SK-N-SH treated with all-trans-retinoic acid at 6 μM for 48 hours (cell line): ENCODE results near the gene ESR2.

ENCODE experiments used
- ATAC-seq: fragments of 200-7000 bp; cut with Tn5 transposase; 3 replicates; pipeline ENCODE4 v1.9.1; 2020; ENCODE audit warnings: mild to moderate bottlenecking, moderate library complexity
- ARNTL ChIP-seq: fragments of 450-650 bp; formaldehyde crosslinking; IDR thresholded peaks from 2 replicates; pipeline ENCODE4 v1.5.0; 2020; ENCODE audit warnings: low read depth, mild to moderate bottlenecking, moderate library complexity, borderline replicate concordance
- CREB5 ChIP-seq: fragments of 250-450 bp; sonication (Bioruptor Pico); IDR thresholded peaks from 2 replicates; pipeline ENCODE4 v1.5.1; 2020; ENCODE audit warnings: low read depth, mild to moderate bottlenecking, moderate library complexity
- CSDC2 ChIP-seq: fragments of 250-450 bp; sonication (Bioruptor Pico); IDR thresholded peaks from 2 replicates; pipeline ENCODE4 v1.5.0; 2020; ENCODE audit warnings: mild to moderate bottlenecking, moderate library complexity
- CSRNP3 ChIP-seq: fragments of 250-450 bp; sonication (Bioruptor Pico); IDR thresholded peaks from 2 replicates; pipeline ENCODE4 v1.5.1; 2021; ENCODE audit warnings: mild to moderate bottlenecking, moderate library complexity
- ESRRG ChIP-seq: fragments of 250-450 bp; sonication (Bioruptor Pico); IDR thresholded peaks from 2 replicates; pipeline ENCODE4 v1.6.1; 2021; ENCODE audit warnings: mild to moderate bottlenecking
- GLIS3 ChIP-seq: fragments of 250-450 bp; sonication (Bioruptor Pico); IDR thresholded peaks from 2 replicates; pipeline ENCODE4 v1.5.0; 2020; ENCODE audit warnings: mild to moderate bottlenecking, moderate library complexity
- ISL1 ChIP-seq: fragments of 250-450 bp; sonication (Bioruptor Pico); IDR thresholded peaks from 2 replicates; pipeline ENCODE4 v2.1.2; 2022; ENCODE audit warnings: mild to moderate bottlenecking, moderate library complexity
- PPARA ChIP-seq: fragments of 250-450 bp; sonication (Bioruptor Pico); IDR thresholded peaks from 2 replicates; pipeline ENCODE4 v1.5.0; 2020; ENCODE audit warnings: mild to moderate bottlenecking, borderline replicate concordance
- RARB ChIP-seq: fragments of 250-450 bp; sonication (Bioruptor Pico); IDR thresholded peaks from 2 replicates; pipeline ENCODE4 v1.8.0; 2021; ENCODE audit warnings: mild to moderate bottlenecking, moderate library complexity
- TCF4 ChIP-seq: fragments of 250-450 bp; sonication (Bioruptor Pico); IDR thresholded peaks from 2 replicates; pipeline ENCODE4 v1.8.0; 2021; ENCODE audit warnings: mild to moderate bottlenecking, moderate library complexity, borderline replicate concordance
- TOX ChIP-seq: fragments of 250-450 bp; sonication (Bioruptor Pico); IDR thresholded peaks from 2 replicates; pipeline ENCODE4 v1.8.0; 2021; ENCODE audit warnings: mild to moderate bottlenecking, moderate library complexity, borderline replicate concordance
- ZC3H10 ChIP-seq: fragments of 250-450 bp; sonication (Bioruptor Pico); IDR thresholded peaks from 2 replicates; pipeline ENCODE4 v1.5.1; 2021; ENCODE audit warnings: mild to moderate bottlenecking, moderate library complexity
- ZFP3 ChIP-seq: fragments of 250-450 bp; sonication (Bioruptor Pico); IDR thresholded peaks from 2 replicates; pipeline ENCODE4 v1.5.0; 2020; ENCODE audit warnings: mild to moderate bottlenecking, moderate library complexity
- ZFP30 ChIP-seq: fragments of 450-650 bp; formaldehyde crosslinking; IDR thresholded peaks from 2 replicates; pipeline ENCODE4 v1.5.0; 2022; ENCODE audit warnings: mild to moderate bottlenecking, moderate library complexity
- ZNF565 ChIP-seq: fragments of 450-650 bp; formaldehyde crosslinking; conservative IDR thresholded peaks from 2 replicates; pipeline ENCODE4 v1.5.0; 2020; ENCODE audit warnings: low read depth, mild to moderate bottlenecking, moderate library complexity
- ZNF70 ChIP-seq: fragments of 450-650 bp; formaldehyde crosslinking; IDR thresholded peaks from 2 replicates; pipeline ENCODE4 v1.5.0; 2020; ENCODE audit warnings: mild to moderate bottlenecking, moderate library complexity
- ZNF8 ChIP-seq: fragments of 450-650 bp; formaldehyde crosslinking; IDR thresholded peaks from 2 replicates; pipeline ENCODE4 v1.5.0; 2020; ENCODE audit warnings: mild to moderate bottlenecking, moderate library complexity
- TF ChIP-seq, protein P1 (sequence below): fragments of 250-450 bp; sonication (Bioruptor Pico); IDR thresholded peaks from 2 replicates; pipeline ENCODE4 v1.8.0; 2020; ENCODE audit warnings: mild to moderate bottlenecking, moderate library complexity, borderline replicate concordance
- TF ChIP-seq, protein P2 (sequence below): fragments of 250-450 bp; sonication (Bioruptor Pico); IDR thresholded peaks from 2 replicates; pipeline ENCODE4 v1.8.0; 2021; ENCODE audit warnings: low read depth, mild to moderate bottlenecking, moderate library complexity, borderline replicate concordance
- TF ChIP-seq, protein P3 (sequence below): fragments of 250-450 bp; sonication (Bioruptor Pico); IDR thresholded peaks from 2 replicates; pipeline ENCODE4 v1.5.0; 2020; ENCODE audit warnings: mild to moderate bottlenecking, moderate library complexity

The ESR2 gene

GRCh38 chr14:64080452-64080851 is 213.7 kb downstream of the ESR2 start (continued):
- TF ChIP-seq ZFP3 (no peak), ZC3H10 (CRISPR knock-in tag) (no peak), ESRRG (CRISPR knock-in tag) (no peak), ZNF8 (CRISPR knock-in tag) (no peak), ZFP30 (CRISPR knock-in tag) (no peak)
- TF ChIP-seq, protein P1, sequence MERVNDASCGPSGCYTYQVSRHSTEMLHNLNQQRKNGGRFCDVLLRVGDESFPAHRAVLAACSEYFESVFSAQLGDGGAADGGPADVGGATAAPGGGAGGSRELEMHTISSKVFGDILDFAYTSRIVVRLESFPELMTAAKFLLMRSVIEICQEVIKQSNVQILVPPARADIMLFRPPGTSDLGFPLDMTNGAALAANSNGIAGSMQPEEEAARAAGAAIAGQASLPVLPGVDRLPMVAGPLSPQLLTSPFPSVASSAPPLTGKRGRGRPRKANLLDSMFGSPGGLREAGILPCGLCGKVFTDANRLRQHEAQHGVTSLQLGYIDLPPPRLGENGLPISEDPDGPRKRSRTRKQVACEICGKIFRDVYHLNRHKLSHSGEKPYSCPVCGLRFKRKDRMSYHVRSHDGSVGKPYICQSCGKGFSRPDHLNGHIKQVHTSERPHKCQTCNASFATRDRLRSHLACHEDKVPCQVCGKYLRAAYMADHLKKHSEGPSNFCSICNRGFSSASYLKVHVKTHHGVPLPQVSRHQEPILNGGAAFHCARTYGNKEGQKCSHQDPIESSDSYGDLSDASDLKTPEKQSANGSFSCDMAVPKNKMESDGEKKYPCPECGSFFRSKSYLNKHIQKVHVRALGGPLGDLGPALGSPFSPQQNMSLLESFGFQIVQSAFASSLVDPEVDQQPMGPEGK (CRISPR knock-in tag), result no peak

GRCh38 chr14:64075613-64076005 is 218.6 kb downstream of the ESR2 start:
- TF ChIP-seq ISL1 (CRISPR knock-in tag), result no peak
- TF ChIP-seq, protein P2, sequence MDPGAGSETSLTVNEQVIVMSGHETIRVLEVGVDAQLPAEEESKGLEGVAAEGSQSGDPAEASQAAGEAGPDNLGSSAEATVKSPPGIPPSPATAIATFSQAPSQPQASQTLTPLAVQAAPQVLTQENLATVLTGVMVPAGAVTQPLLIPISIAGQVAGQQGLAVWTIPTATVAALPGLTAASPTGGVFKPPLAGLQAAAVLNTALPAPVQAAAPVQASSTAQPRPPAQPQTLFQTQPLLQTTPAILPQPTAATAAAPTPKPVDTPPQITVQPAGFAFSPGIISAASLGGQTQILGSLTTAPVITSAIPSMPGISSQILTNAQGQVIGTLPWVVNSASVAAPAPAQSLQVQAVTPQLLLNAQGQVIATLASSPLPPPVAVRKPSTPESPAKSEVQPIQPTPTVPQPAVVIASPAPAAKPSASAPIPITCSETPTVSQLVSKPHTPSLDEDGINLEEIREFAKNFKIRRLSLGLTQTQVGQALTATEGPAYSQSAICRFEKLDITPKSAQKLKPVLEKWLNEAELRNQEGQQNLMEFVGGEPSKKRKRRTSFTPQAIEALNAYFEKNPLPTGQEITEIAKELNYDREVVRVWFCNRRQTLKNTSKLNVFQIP, result no peak
- ATAC-seq, result no peak

GRCh38 chr14:64074961-64075612 is 219.1 kb downstream of the ESR2 start:
- no peak for ATAC-seq
- TF ChIP-seq ZNF565 (CRISPR knock-in tag), result no peak
- TF ChIP-seq CSRNP3 (CRISPR knock-in tag), result no peak

GRCh38 chr14:64069634-64070359 is 224.4 kb downstream of the ESR2 start:
- no peak for ATAC-seq
- TF ChIP-seq, protein P3, sequence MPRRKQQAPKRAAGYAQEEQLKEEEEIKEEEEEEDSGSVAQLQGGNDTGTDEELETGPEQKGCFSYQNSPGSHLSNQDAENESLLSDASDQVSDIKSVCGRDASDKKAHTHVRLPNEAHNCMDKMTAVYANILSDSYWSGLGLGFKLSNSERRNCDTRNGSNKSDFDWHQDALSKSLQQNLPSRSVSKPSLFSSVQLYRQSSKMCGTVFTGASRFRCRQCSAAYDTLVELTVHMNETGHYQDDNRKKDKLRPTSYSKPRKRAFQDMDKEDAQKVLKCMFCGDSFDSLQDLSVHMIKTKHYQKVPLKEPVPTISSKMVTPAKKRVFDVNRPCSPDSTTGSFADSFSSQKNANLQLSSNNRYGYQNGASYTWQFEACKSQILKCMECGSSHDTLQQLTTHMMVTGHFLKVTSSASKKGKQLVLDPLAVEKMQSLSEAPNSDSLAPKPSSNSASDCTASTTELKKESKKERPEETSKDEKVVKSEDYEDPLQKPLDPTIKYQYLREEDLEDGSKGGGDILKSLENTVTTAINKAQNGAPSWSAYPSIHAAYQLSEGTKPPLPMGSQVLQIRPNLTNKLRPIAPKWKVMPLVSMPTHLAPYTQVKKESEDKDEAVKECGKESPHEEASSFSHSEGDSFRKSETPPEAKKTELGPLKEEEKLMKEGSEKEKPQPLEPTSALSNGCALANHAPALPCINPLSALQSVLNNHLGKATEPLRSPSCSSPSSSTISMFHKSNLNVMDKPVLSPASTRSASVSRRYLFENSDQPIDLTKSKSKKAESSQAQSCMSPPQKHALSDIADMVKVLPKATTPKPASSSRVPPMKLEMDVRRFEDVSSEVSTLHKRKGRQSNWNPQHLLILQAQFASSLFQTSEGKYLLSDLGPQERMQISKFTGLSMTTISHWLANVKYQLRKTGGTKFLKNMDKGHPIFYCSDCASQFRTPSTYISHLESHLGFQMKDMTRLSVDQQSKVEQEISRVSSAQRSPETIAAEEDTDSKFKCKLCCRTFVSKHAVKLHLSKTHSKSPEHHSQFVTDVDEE (CRISPR knock-in tag), result no peak
- no peak for TF ChIP-seq ZC3H10 (CRISPR knock-in tag)
- TF ChIP-seq ESRRG (CRISPR knock-in tag), result no peak
- TF ChIP-seq GLIS3 (CRISPR knock-in tag), result no peak
- TF ChIP-seq ZNF70 (CRISPR knock-in tag), result no peak
- no peak for TF ChIP-seq PPARA (CRISPR knock-in tag)
- TF ChIP-seq, protein P1 (CRISPR knock-in tag), result no peak
- no peak for TF ChIP-seq CSRNP3 (CRISPR knock-in tag)
- no peak for TF ChIP-seq TCF4 (CRISPR knock-in tag)
- TF ChIP-seq, protein P2, result no peak
- no peak for TF ChIP-seq ARNTL (CRISPR knock-in tag)
- no peak for TF ChIP-seq TOX
- no peak for TF ChIP-seq ZNF8 (CRISPR knock-in tag)
- no peak for TF ChIP-seq ISL1 (CRISPR knock-in tag)
- TF ChIP-seq CREB5 (CRISPR knock-in tag), result no peak
- no peak for TF ChIP-seq ZNF565 (CRISPR knock-in tag)
- TF ChIP-seq CSDC2 (CRISPR knock-in tag), result no peak
- TF ChIP-seq RARB (CRISPR knock-in tag), result no peak
